ENCODE results near the gene HSPB9. TPM values are rescaled to one million over a fixed set of nuclear protein-coding genes. Genes with fewer than 3 reads are reported as not detected.

HSPB9 gene
- total and polyA plus RNA-seq, 9 of the 15 experiments (the other 6 are each of a cell fraction or from before 2014, with no cell fraction given): 0.04 to 0.16 (median 0.08) TPM; not detected in 3

DNA sequence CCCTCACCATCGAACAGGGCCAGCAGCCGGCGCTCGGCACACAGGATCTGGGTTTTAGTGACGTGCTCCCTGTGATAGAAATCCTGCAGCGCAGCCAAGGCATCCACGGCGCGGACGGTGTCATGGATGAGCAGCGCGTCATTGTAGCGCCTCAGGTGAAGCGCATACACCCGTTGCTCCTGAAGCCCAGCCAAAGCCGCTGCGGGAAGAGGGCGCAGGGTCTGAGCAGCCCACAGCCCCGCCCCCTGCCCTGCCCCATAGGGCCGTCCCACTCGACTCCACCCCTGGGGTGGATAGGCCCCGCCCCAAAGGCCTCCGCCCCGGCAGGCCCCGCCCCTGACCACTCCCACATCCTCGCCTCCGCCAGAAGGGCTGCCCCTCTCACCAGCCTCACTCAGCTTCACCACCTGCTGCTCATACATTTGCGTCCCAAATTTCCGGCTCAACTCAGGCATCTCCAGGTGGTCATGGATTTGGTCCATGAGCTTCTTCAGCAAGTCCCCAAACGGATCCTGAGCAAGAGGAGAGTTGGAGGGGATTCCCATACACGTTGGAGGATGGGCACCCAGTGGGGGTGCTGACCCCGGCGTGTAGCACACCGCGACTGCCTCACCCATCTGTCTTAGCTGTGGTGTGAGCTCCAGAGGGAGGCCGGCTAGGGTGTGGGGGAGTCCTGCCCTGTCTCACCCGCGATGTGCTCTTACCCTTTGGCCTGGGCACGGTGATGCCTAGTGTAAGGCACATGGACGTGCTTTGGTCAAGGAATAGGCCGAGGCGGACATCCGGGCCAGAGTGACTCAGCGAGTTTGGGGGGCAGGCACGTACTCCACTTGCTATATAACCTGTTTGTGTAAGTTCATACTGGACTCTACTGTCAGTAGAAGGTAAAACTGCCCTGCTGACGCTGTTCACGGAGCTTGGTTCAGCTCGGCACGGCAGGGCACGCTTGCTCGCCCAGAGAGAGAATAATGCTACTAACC is 14.7 kb upstream of the HSPB9 start (continued):
- TF ChIP-seq ZBTB5 (IDR thresholded peaks at IDR 0.05): no peak
- no peak for TF ChIP-seq ZNF445 (CRISPR knock-in tag; IDR thresholded peaks at IDR 0.05; ENCODE audit: low read depth)
- no peak for TF ChIP-seq E2F8 (IDR thresholded peaks at IDR 0.05; ENCODE audit: low read depth, partially characterized antibody)
- no peak for TF ChIP-seq CBFA2T2 (conservative IDR thresholded peaks at IDR 0.05)
- no peak for TF ChIP-seq DEAF1 (CRISPR knock-in tag; IDR thresholded peaks at IDR 0.05)
- TF ChIP-seq ZNF444 (CRISPR knock-in tag; IDR thresholded peaks at IDR 0.05): no peak
- no peak for TF ChIP-seq U2AF2 (optimal IDR thresholded peaks at IDR 0.05; ENCODE audit: low read depth, low read length)
- TF ChIP-seq HLTF (IDR thresholded peaks at IDR 0.05): no peak
- TF ChIP-seq, protein P1, sequence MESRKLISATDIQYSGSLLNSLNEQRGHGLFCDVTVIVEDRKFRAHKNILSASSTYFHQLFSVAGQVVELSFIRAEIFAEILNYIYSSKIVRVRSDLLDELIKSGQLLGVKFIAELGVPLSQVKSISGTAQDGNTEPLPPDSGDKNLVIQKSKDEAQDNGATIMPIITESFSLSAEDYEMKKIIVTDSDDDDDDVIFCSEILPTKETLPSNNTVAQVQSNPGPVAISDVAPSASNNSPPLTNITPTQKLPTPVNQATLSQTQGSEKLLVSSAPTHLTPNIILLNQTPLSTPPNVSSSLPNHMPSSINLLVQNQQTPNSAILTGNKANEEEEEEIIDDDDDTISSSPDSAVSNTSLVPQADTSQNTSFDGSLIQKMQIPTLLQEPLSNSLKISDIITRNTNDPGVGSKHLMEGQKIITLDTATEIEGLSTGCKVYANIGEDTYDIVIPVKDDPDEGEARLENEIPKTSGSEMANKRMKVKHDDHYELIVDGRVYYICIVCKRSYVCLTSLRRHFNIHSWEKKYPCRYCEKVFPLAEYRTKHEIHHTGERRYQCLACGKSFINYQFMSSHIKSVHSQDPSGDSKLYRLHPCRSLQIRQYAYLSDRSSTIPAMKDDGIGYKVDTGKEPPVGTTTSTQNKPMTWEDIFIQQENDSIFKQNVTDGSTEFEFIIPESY (CRISPR knock-in tag; IDR thresholded peaks at IDR 0.05): no peak
- TF ChIP-seq SIRT6 (IDR thresholded peaks at IDR 0.05; ENCODE audit: low read depth, low read length): no peak
- TF ChIP-seq TBP (optimal IDR thresholded peaks at IDR 0.05; ENCODE audit: low read depth, low read length): no peak
- no peak for TF ChIP-seq ARID2 (IDR thresholded peaks at IDR 0.05)
- TF ChIP-seq TFAM (CRISPR knock-in tag; conservative IDR thresholded peaks at IDR 0.05): no peak
- TF ChIP-seq SNIP1 (IDR thresholded peaks at IDR 0.05; ENCODE audit: low read depth): no peak
- TF ChIP-seq ESRRA (IDR thresholded peaks at IDR 0.05; ENCODE audit: borderline replicate concordance, low read depth): no peak
- TF ChIP-seq, protein P2, sequence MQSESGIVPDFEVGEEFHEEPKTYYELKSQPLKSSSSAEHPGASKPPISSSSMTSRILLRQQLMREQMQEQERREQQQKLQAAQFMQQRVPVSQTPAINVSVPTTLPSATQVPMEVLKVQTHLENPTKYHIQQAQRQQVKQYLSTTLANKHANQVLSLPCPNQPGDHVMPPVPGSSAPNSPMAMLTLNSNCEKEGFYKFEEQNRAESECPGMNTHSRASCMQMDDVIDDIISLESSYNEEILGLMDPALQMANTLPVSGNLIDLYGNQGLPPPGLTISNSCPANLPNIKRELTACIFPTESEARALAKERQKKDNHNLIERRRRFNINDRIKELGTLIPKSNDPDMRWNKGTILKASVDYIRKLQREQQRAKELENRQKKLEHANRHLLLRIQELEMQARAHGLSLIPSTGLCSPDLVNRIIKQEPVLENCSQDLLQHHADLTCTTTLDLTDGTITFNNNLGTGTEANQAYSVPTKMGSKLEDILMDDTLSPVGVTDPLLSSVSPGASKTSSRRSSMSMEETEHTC (IDR thresholded peaks at IDR 0.05): no peak
- no peak for TF ChIP-seq ZEB2 (IDR thresholded peaks at IDR 0.05)
- TF ChIP-seq TAF7 (tag; IDR thresholded peaks at IDR 0.05): no peak
